Measurements from ENCODE around the gene LBHD1.
"Not testable (repeated sequence)": the region's sequence is repeated elsewhere in the genome, so short reads cannot be mapped to it uniquely, and the experiment has no call there.

The LBHD1 gene

GRCh38 chr11:62678433-62678769 lies 6.3 kb upstream of the LBHD1 start:
- no peak for TF ChIP-seq CTCF (IDR thresholded peaks at IDR 0.05; ENCODE audit: insufficient read depth, missing control alignments)
- DNase-seq (ENCODE audit: insufficient read length, low spot score) (no peak), FAIRE-seq (no peak)

GRCh38 chr11:62677714-62678113 lies 5.6 kb upstream of the LBHD1 start:
- TF ChIP-seq CTCF (IDR thresholded peaks at IDR 0.05; ENCODE audit: insufficient read depth, missing control alignments): no peak
- FAIRE-seq (no peak), DNase-seq (ENCODE audit: insufficient read length, low spot score) (no peak)

GRCh38 chr11:62677156-62677555 lies 5.1 kb upstream of the LBHD1 start:
- FAIRE-seq (no peak), DNase-seq (ENCODE audit: insufficient read length, low spot score) (no peak)
- TF ChIP-seq CTCF (IDR thresholded peaks at IDR 0.05; ENCODE audit: insufficient read depth, missing control alignments): no peak

- no peak for TF ChIP-seq CTCF (IDR thresholded peaks at IDR 0.05; ENCODE audit: insufficient read depth, missing control alignments)
- FAIRE-seq (no peak), DNase-seq (ENCODE audit: insufficient read length, low spot score) (no peak)
Measured at GRCh38 chr11:62676698-62677097, 4.6 kb upstream of the LBHD1 start.

GRCh38 chr11:62675415-62675814 lies 3.3 kb upstream of the LBHD1 start:
- DNase-seq (ENCODE audit: insufficient read length, low spot score); FAIRE-seq: not testable (repeated sequence)

GRCh38 chr11:62673196-62673525 lies 1.1 kb upstream of the LBHD1 start:
- DNase-seq (ENCODE audit: insufficient read length, low spot score) (no peak), FAIRE-seq (no peak)
- TF ChIP-seq CTCF (IDR thresholded peaks at IDR 0.05; ENCODE audit: insufficient read depth, missing control alignments): no peak

- DNase-seq (ENCODE audit: insufficient read length, low spot score) (no peak), FAIRE-seq (no peak)
- no peak for TF ChIP-seq CTCF (IDR thresholded peaks at IDR 0.05; ENCODE audit: insufficient read depth, missing control alignments)
Measured at GRCh38 chr11:62671236-62671607, 845 bp downstream of the LBHD1 start.

GRCh38 chr11:62669420-62670161 lies 2.5 kb downstream of the LBHD1 start:
- no peak for TF ChIP-seq CTCF (IDR thresholded peaks at IDR 0.05; ENCODE audit: insufficient read depth, missing control alignments)
- FAIRE-seq (no peak), DNase-seq (ENCODE audit: insufficient read length, low spot score) (no peak)

All from D721Med (cell line).